H1 (cell line): ENCODE results near the gene PRDM10. TPM values are rescaled to one million over a fixed set of nuclear protein-coding genes. Genes with fewer than 3 reads are reported as not detected.
"Not testable (repeated sequence)": the region's sequence is repeated elsewhere in the genome, so short reads cannot be mapped to it uniquely, and the experiment has no call there.

Experiments used
- CTCF ChIA-PET: fragments of 300-600 bp; sonication (Branson Sonifier 250); formaldehyde crosslinking; loops from one replicate; lab custom pipeline; 2021; ENCODE audit not compliant: partially characterized antibody; lab: Charles Lee
- POLR2A ChIA-PET: fragments of 300-600 bp; sonication (Branson Sonifier 250); formaldehyde crosslinking; loops from one replicate; lab custom pipeline; 2021; ENCODE audit warnings: inconsistent platforms; ENCODE audit not compliant: partially characterized antibody; lab: Charles Lee
- DNase-seq, 2 experiments: peaks; one replicate each; pipeline versions ENCODE4 v3.0.0 to v3.0.0-alpha.2; 2010 to 2022; ENCODE audit warnings: low spot score in 2 of 2, low read depth in 1 of 2, mixed read lengths in 1 of 2
- FAIRE-seq: peaks from 2 replicates; lab custom pipeline; 2011; peaks lifted over from hg19 to GRCh38; lab: Jason Lieb, UNC
- H2AFZ ChIP-seq: 2 replicates; pipeline ENCODE4 v1.8.1; 2012; ENCODE audit warnings: low read length, inconsistent platforms
- H2AK5ac ChIP-seq: 2 replicates; pipeline ENCODE4 v1.6.1; 2013; ENCODE audit warnings: low read depth, low read length
- H2BK120ac ChIP-seq: replicated peaks from 2 replicates; pipeline ENCODE3; 2013; ENCODE audit warnings: low read depth, low read length, inconsistent platforms
- H2BK12ac ChIP-seq: 2 replicates; pipeline ENCODE4 v1.6.1; 2013; ENCODE audit warnings: low read depth, low read length
- H2BK15ac ChIP-seq: 2 replicates; pipeline ENCODE4 v1.6.1; 2013; ENCODE audit warnings: low read length
- H2BK20ac ChIP-seq: 2 replicates; pipeline ENCODE4 v1.6.1; 2013; ENCODE audit warnings: low read length
- H2BK5ac ChIP-seq: 2 replicates; pipeline ENCODE4 v1.6.1; 2013; ENCODE audit warnings: low read depth, low read length
- H3K14ac ChIP-seq: 2 replicates; pipeline ENCODE4 v1.6.1; 2013; ENCODE audit warnings: inconsistent platforms; ENCODE audit not compliant: insufficient read length
- H3K18ac ChIP-seq: 2 replicates; pipeline ENCODE4 v1.6.1; 2013; ENCODE audit warnings: low read length; ENCODE audit errors: extremely low read depth
- H3K23ac ChIP-seq: 2 replicates; pipeline ENCODE4 v1.6.1; 2013; ENCODE audit warnings: inconsistent platforms; ENCODE audit not compliant: insufficient read length
- H3K23me2 ChIP-seq: 2 replicates; pipeline ENCODE4 v1.6.1; 2013; ENCODE audit warnings: low read depth, low read length
- H3K27ac ChIP-seq: 2 replicates; pipeline ENCODE4 v1.6.1; 2011; ENCODE audit warnings: low read depth, low read length, inconsistent platforms
- H3K27me3 ChIP-seq, 4 experiments: replicated peaks in 1 of 4; 1 replicate in 1 of 4; 2 replicates in 3 of 4; pipeline versions ENCODE4 v1.6.1 to v1.8.1; 2011 to 2013; ENCODE audit warnings: low read length in 3 of 4, mild to moderate bottlenecking in 3 of 4, inconsistent platforms in 2 of 4, mixed read lengths in 2 of 4, moderate library complexity in 1 of 4; ENCODE audit not compliant: control insufficient read depth in 3 of 4, insufficient read depth in 3 of 4; ENCODE audit errors: extremely low read depth in 1 of 4
- H3K36me3 ChIP-seq, 4 experiments: 2 replicates each; pipeline versions ENCODE4 v1.6.1 to v1.8.1; 2011 to 2013; ENCODE audit warnings: mild to moderate bottlenecking in 4 of 4, low read length in 3 of 4, moderate library complexity in 2 of 4, control low read depth in 1 of 4, inconsistent platforms in 1 of 4; ENCODE audit not compliant: insufficient read depth in 4 of 4, control insufficient read depth in 2 of 4
- H3K4ac ChIP-seq: replicated peaks from 2 replicates; pipeline ENCODE3; 2013; ENCODE audit warnings: low read length, low read depth, mixed read lengths, inconsistent platforms; ENCODE audit not compliant: insufficient read length
- H3K4me1 ChIP-seq, 4 experiments: replicated peaks in 1 of 4; 1 replicate in 1 of 4; 2 replicates in 3 of 4; pipeline versions ENCODE4 v1.6.1 to v1.8.1; 2011 to 2013; ENCODE audit warnings: low read length in 3 of 4, inconsistent platforms in 2 of 4, mixed read lengths in 1 of 4; ENCODE audit not compliant: insufficient read depth in 4 of 4, control insufficient read depth in 3 of 4
- H3K4me2 ChIP-seq, 2 experiments: 2 replicates each; pipeline versions ENCODE4 v1.6.1 to v1.8.1; 2011 to 2013; ENCODE audit warnings: low read depth in 2 of 2, low read length in 2 of 2, control low read depth in 1 of 2, inconsistent platforms in 1 of 2, mild to moderate bottlenecking in 1 of 2; ENCODE audit not compliant: insufficient read depth in 1 of 2
- H3K4me3 ChIP-seq, 4 experiments: fragments of 200-600, 300-600 bp in 1 of 4; sonication (generic), shearing (Covaris generic), sonication (Bioruptor Twin) in 1 of 4; 2 replicates each; pipeline versions ENCODE4 v1.5.1 to v1.8.1; 2011 to 2016; ENCODE audit warnings: low read length in 4 of 4, low read depth in 3 of 4, control low read depth in 2 of 4, inconsistent platforms in 2 of 4, mild to moderate bottlenecking in 2 of 4, mixed read lengths in 1 of 4, moderate library complexity in 1 of 4; ENCODE audit not compliant: insufficient read depth in 2 of 4; ENCODE audit errors: extremely low read depth in 1 of 4
- H3K56ac ChIP-seq: replicated peaks from 2 replicates; pipeline ENCODE3; 2013; ENCODE audit warnings: low read depth, mild to moderate bottlenecking, mixed read lengths, low read length, inconsistent platforms; ENCODE audit not compliant: insufficient read length
- H3K79me1 ChIP-seq: 2 replicates; pipeline ENCODE4 v1.6.1; 2013; ENCODE audit warnings: low read depth, low read length, control low read depth
- H3K79me2 ChIP-seq, 2 experiments: 2 replicates each; pipeline versions ENCODE4 v1.6.1 to v1.8.1; 2012 to 2013; ENCODE audit warnings: low read length in 2 of 2, mild to moderate bottlenecking in 2 of 2, inconsistent platforms in 1 of 2; ENCODE audit not compliant: insufficient read depth in 2 of 2, control insufficient read depth in 1 of 2
- H3K9ac ChIP-seq, 4 experiments: replicated peaks in 1 of 4; 1 replicate in 1 of 4; 2 replicates in 3 of 4; pipeline versions ENCODE4 v1.6.1 to v1.8.1; 2011 to 2013; ENCODE audit warnings: low read depth in 3 of 4, low read length in 3 of 4, control low read depth in 2 of 4, mild to moderate bottlenecking in 2 of 4, moderate library complexity in 2 of 4, inconsistent platforms in 1 of 4; ENCODE audit errors: extremely low read depth in 1 of 4
- H3K9me3 ChIP-seq, 2 experiments: 2 replicates each; pipeline versions ENCODE4 v1.6.1 to v1.8.1; 2012 to 2013; ENCODE audit warnings: mild to moderate bottlenecking in 2 of 2, moderate library complexity in 2 of 2, control low read depth in 1 of 2, inconsistent platforms in 1 of 2, low read depth in 1 of 2, low read length in 1 of 2, mixed read lengths in 1 of 2; ENCODE audit not compliant: insufficient read depth in 2 of 2
- H4K20me1 ChIP-seq, 2 experiments: replicated peaks in 1 of 2; 2 replicates each; pipeline versions ENCODE3 to v1.8.1; 2011 to 2013; ENCODE audit warnings: inconsistent platforms in 2 of 2, low read length in 2 of 2, mild to moderate bottlenecking in 1 of 2; ENCODE audit not compliant: insufficient read depth in 2 of 2, control insufficient read depth in 1 of 2
- H4K5ac ChIP-seq: 2 replicates; pipeline ENCODE4 v1.6.1; 2013; ENCODE audit warnings: low read length, low read depth, mixed read lengths, inconsistent platforms; ENCODE audit not compliant: insufficient read length
- H4K8ac ChIP-seq: 2 replicates; pipeline ENCODE4 v1.8.0; 2013; ENCODE audit warnings: mild to moderate bottlenecking, moderate library complexity, low read length, inconsistent platforms; ENCODE audit not compliant: insufficient read depth; ENCODE audit errors: extremely low read depth
- H4K91ac ChIP-seq: replicated peaks from 2 replicates; pipeline ENCODE3; 2013; ENCODE audit warnings: low read length, mixed read lengths, inconsistent platforms; ENCODE audit not compliant: insufficient read length
- WGBS, 2 experiments: shearing (Covaris generic) in 1 of 2; methylation state at CpG; one replicate each; pipeline versions ENCODE4 v1.1.6 to v1.1.7; 2013 to 2015; ENCODE audit warnings: low lambda C conversion rate in 2 of 2, mixed read lengths in 2 of 2, inconsistent platforms in 1 of 2, low coverage in 1 of 2, missing lambda C conversion rate in 1 of 2; ENCODE audit not compliant: insufficient replicate concordance in 2 of 2, insufficient coverage in 1 of 2, insufficient read length in 1 of 2; ENCODE audit errors: extremely low coverage in 1 of 2, missing lambda C conversion rate in 1 of 2; 5-methylcytosine and 5-hydroxymethylcytosine counted together
- polyA plus RNA-seq, 7 experiments: library from polyadenylated mRNA; depleted of rRNA in 3 of 7; stranded (reverse) in 5 of 7; unstranded in 2 of 7; fragments of >200 nt in 5 of 7; fragments of 200-250 nt in 2 of 7; gene quantifications; 1 replicate in 5 of 7; 2 replicates in 1 of 7; 4 replicates in 1 of 7; pipeline versions ENCODE4 v1.2.1 to v1.2.3, GENCODE V29; 2011 to 2013; ENCODE audit warnings: missing spikeins in 2 of 7, mixed read lengths in 2 of 7
- total RNA-seq: library from RNA; stranded (reverse); fragmentation: NEBNext Ultra II Directional; extraction: Animal tissue kit (Norgen Biotek cat#: 25700); gene quantifications from 2 replicates; pipeline ENCODE4 v1.2.1, GENCODE V29; 2021

Gene PRDM10
- total and polyA plus RNA-seq, 2 of the 8 experiments (the other 6 are each of a cell fraction or from before 2014, with no cell fraction given): 15.5 to 19.2 TPM

- H3K9ac ChIP-seq, H3K9me3 ChIP-seq, H3K23me2 ChIP-seq, H4K91ac ChIP-seq, H4K20me1 ChIP-seq, H2AFZ ChIP-seq, H3K4me3 ChIP-seq, H3K18ac ChIP-seq, H2BK120ac ChIP-seq, DNase-seq, H2AK5ac ChIP-seq, H2BK12ac ChIP-seq, H3K56ac ChIP-seq, H3K4me2 ChIP-seq, H2BK20ac ChIP-seq, FAIRE-seq, H2BK15ac ChIP-seq, H4K5ac ChIP-seq, H2BK5ac ChIP-seq, POLR2A ChIA-PET, H3K27ac ChIP-seq, H3K14ac ChIP-seq, H3K4me1 ChIP-seq, H3K4ac ChIP-seq, H3K79me2 ChIP-seq, H4K8ac ChIP-seq, H3K27me3 ChIP-seq, H3K79me1 ChIP-seq, H3K23ac ChIP-seq, H3K36me3 ChIP-seq: not testable (repeated sequence)
- CTCF ChIA-PET: interaction anchor here (0.6 to 2.3 kb wide), 7 partner anchors 8 to 177 kb away, joined by 3 to 8 read pairs (median 4); no protein-coding TSS in a partner anchor
- WGBS, 2 experiments: 100% methylated on average over 1 of the region's 1 CpG; no CpG with 5 or more reads in 1 of the 2 experiments
Observed at GRCh38 chr11:129954703-129955102, 47.9 kb downstream of the PRDM10 start.
